Spleen (tissue), 11 donors: Measurements from ENCODE around the gene WDR18. TPM values are rescaled to one million over a fixed set of nuclear protein-coding genes. Genes with fewer than 3 reads are reported as not detected.

Experiments used
- DNase-seq: peaks from one replicate; pipeline ENCODE4 v3.0.0-alpha.2; 2020
- H3K27ac ChIP-seq, 8 donors: fragments of 200-600 bp; sonication (generic) in 7 of 8; 1 replicate in 4 of 8; 2 replicates in 4 of 8; pipeline versions ENCODE4 v1.5.0 to v1.8.0; 2016 to 2021; ENCODE audit warnings: inconsistent platforms in 4 of 8, mild to moderate bottlenecking in 4 of 8, moderate library complexity in 1 of 8
- H3K27me3 ChIP-seq, 7 donors: fragments of 200-600 bp; sonication (generic) in 6 of 7; replicated peaks in 1 of 7; 1 replicate in 4 of 7; 2 replicates in 3 of 7; pipeline versions ENCODE4 v1.5.0 to v1.8.0; 2016 to 2021; ENCODE audit warnings: inconsistent platforms in 3 of 7, mild to moderate bottlenecking in 1 of 7
- H3K36me3 ChIP-seq, 6 donors: fragments of 200-600 bp; sonication (generic) in 5 of 6; 1 replicate in 4 of 6; 2 replicates in 2 of 6; pipeline versions ENCODE4 v1.5.0 to v1.8.0; 2016 to 2021; ENCODE audit warnings: inconsistent platforms in 2 of 6
- H3K4me1 ChIP-seq, 6 donors: fragments of 200-600 bp; sonication (generic) in 5 of 6; 1 replicate in 3 of 6; 2 replicates in 3 of 6; pipeline versions ENCODE4 v1.5.0 to v1.8.0; 2016 to 2021; ENCODE audit warnings: inconsistent platforms in 3 of 6
- H3K4me3 ChIP-seq, 8 donors: fragments of 200-600 bp; sonication (generic) in 7 of 8; 1 replicate in 4 of 8; 2 replicates in 4 of 8; pipeline versions ENCODE4 v1.5.0 to v1.8.0; 2016 to 2021; ENCODE audit warnings: inconsistent platforms in 4 of 8, mild to moderate bottlenecking in 4 of 8, moderate library complexity in 2 of 8
- H3K9me3 ChIP-seq, 8 donors: fragments of 200-600 bp; sonication (generic) in 7 of 8; 1 replicate in 4 of 8; 2 replicates in 4 of 8; pipeline versions ENCODE4 v1.5.0 to v1.8.0; 2016 to 2021; ENCODE audit warnings: inconsistent platforms in 4 of 8
- CTCF ChIP-seq, 11 experiments: fragments of 200-600 bp in 7 of 11; fragments of 450-650 bp in 4 of 11; sonication (generic) in 4 of 11; IDR thresholded peaks in 8 of 11; conservative IDR thresholded peaks in 3 of 11; 1 replicate in 7 of 11; 2 replicates in 4 of 11; pipeline versions ENCODE4 v1.4.0 to v1.8.0; 2016 to 2021; ENCODE audit warnings: antibody characterized with exemption in 11 of 11, inconsistent platforms in 4 of 11, mild to moderate bottlenecking in 1 of 11
- POLR2A ChIP-seq, 3 donors: fragments of 450-650 bp; IDR thresholded peaks; one replicate each; pipeline ENCODE4 v1.5.1; 2017; ENCODE audit warnings: antibody characterized with exemption in 3 of 3, mild to moderate bottlenecking in 1 of 3
- POLR2AphosphoS5 ChIP-seq, 3 donors: sonication (generic); formaldehyde crosslinking; IDR thresholded peaks; one replicate each; pipeline ENCODE4 v1.5.1; 2017; ENCODE audit warnings: antibody characterized with exemption in 3 of 3
- WGBS, 5 donors: extraction: QIAGEN DNeasy Blood & Tissue Kit in 3 of 5; methylation state at CpG; one replicate each; pipeline versions ENCODE4 v1.1.5 to v1.1.7; 2013 to 2018; 5-methylcytosine and 5-hydroxymethylcytosine counted together
- intact Hi-C: fragments of 100-400 bp; cut with DNase I; formaldehyde crosslinking; loops from one replicate; pipeline ENCODE4 v1.15.0; 2023; ENCODE audit warnings: low total_unique reads
- polyA plus RNA-seq, 3 donors: library from polyadenylated mRNA; stranded (reverse); fragments of 200-250 nt; gene quantifications; one replicate each; pipeline ENCODE4 v1.2.1, GENCODE V29; 2013
- total RNA-seq, 7 donors: library from RNA; depleted of rRNA in 3 of 7; stranded (reverse); fragments of >200 nt in 3 of 7; fragmentation: NEBNext Ultra II Directional in 4 of 7; extraction: Animal tissue kit (Norgen Biotek cat#: 25700) in 4 of 7; gene quantifications; one replicate each; pipeline versions ENCODE4 v1.1.0 to v1.2.1, GENCODE V29; 2016 to 2021
- donor health status: healthy with polysubstance abuse.
- donor health status: DM: no; HTN: no; CAD: no; lungs with moderate emphysema.
- donor health status: DM: no; HTN: no; CAD: no.
- donor health status: Bipolar disorder and iron deficiency.
- donor health status: healthy.
- donor health status: DM: no; HTN: no; CAD: no.
- donor health status: DM: yes; HTN: yes; CAD: no.

Gene WDR18
- total and polyA plus RNA-seq, 10 donors, result 17.8 to 96.0 (median 37.5) TPM

- Histone ChIP-seq H3K27me3 (peaks cover 0 to 6% (median 0%) of the 10 kb centered on the region in 7 donors), H3K4me3 (no peak overlapping the region), H3K4me1 (peaks cover 16 to 39% (median 31%) of the 10 kb centered on the region in 6 donors), H3K27ac (no peak overlapping the region), H3K9me3 (no peaks in the 10 kb centered on the region), H3K36me3 (no peaks in the 10 kb centered on the region)
- intact Hi-C loops, result loop anchor here (10.0 kb wide), 2 partner anchors 116 to 196 kb away; no protein-coding TSS in a partner anchor
- 57 to 65% (median 60%) methylated on average over 21 to 32 of the region's 32 CpGs for WGBS, 5 donors
- TF ChIP-seq CTCF (IDR thresholded peaks at IDR 0.05 in 8 of 11, conservative IDR thresholded peaks at IDR 0.05 in 3 of 11) (no peak), POLR2AphosphoS5 (IDR thresholded peaks at IDR 0.05) (peak in 1 of 3 donors; percentile 50)
- no peak for DNase-seq
Observed at GRCh38 chr19:980133-980998, 3.8 kb upstream of the WDR18 start.

DNA sequence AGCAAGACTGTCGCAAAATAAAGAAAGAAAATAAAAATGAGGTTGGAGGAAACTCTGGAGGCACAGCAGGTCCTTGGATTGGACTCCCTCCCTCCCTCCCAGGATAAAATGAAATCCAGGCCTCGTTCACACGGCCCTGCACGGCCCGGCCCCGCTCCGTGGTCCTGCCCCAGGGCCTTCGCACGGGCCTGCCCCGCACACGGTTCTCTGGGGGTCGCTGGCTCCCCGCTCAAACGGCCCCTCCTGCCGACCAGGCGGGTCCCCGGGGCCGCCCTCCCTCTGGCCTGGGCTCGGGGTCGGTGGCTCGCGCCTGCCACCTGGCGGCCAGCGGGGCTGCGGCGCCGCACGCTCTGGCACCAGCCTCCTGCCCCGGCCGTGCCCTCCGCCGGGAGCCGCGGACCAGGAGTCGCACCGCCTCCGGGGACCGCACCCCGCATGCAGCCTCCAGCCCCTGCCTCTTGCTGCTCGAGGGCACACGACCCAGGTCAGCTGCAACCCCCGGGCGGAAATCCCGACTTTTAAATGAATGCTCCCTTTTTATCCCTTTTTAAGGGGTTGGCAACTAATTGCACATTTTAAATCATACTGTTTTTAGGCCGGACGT is 1.5 kb upstream of the WDR18 start:
- H3K4me1 ChIP-seq, result peaks cover 16 to 47% (median 36%) of the 10 kb centered on the region in 6 donors
- TF ChIP-seq POLR2A (IDR thresholded peaks at IDR 0.05) (no peak), POLR2AphosphoS5 (IDR thresholded peaks at IDR 0.05) (peak; percentile 32 to 66 (median 58)), CTCF (IDR thresholded peaks at IDR 0.05 in 8 of 11, conservative IDR thresholded peaks at IDR 0.05 in 3 of 11) (peak; percentile 21 to 99 (median 93))
- H3K9me3 ChIP-seq, result no peaks in the 10 kb centered on the region
- peaks cover 0 to 6% (median 0%) of the 10 kb centered on the region in 7 donors for H3K27me3 ChIP-seq
- intact Hi-C loops, result loop anchor here (2.0 to 10.0 kb wide), 3 partner anchors 58 to 198 kb away; no protein-coding TSS in a partner anchor
- H3K27ac ChIP-seq, result peak overlapping the region in 6 of 8 donors; percentile 13 to 89 (median 41)
- H3K36me3 ChIP-seq, result peaks cover 0 to 21% (median 11%) of the 10 kb centered on the region in 6 donors
- peak overlapping the region in 5 of 8 donors; percentile 15 to 51 (median 21) for H3K4me3 ChIP-seq
- WGBS, 5 donors, result 1 to 3% (median 2%) methylated on average over 41 to 46 of the region's 46 CpGs
- peak; percentile 95 for DNase-seq

DNA sequence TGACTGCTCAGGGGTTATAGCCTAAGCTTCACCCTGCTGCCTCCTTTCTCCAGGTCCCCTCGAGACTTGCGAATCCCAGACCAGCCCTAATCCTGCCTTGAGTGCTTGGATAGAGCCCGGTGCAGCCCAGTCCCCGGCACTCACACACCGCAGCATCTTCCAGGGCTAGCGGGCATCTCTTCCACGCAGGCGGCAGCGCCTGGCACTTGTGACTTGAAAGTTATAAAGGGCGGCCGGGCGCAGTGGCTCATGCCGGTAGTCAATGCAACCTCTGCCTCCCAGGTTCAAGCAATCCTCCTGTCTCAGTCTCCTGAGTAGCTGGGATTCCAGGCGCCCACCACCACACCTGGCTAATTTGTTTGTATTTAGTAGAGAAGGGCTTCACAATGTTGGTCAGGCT is 1.9 kb downstream of the WDR18 start:
- TF ChIP-seq CTCF (IDR thresholded peaks at IDR 0.05 in 8 of 11, conservative IDR thresholded peaks at IDR 0.05 in 3 of 11) (no peak), POLR2AphosphoS5 (IDR thresholded peaks at IDR 0.05) (no peak), POLR2A (IDR thresholded peaks at IDR 0.05) (no peak)
- no peak overlapping the region for H3K27ac ChIP-seq
- peaks cover 16 to 46% (median 33%) of the 10 kb centered on the region in 6 donors for H3K4me1 ChIP-seq
- no peak for DNase-seq
- H3K27me3 ChIP-seq, result no peaks in the 10 kb centered on the region
- intact Hi-C loops, result loop anchor here (10.0 kb wide), 2 partner anchors 121 to 201 kb away; no protein-coding TSS in a partner anchor
- WGBS, 5 donors, result 88 to 95% (median 92%) methylated on average over 14 of the region's 14 CpGs
- H3K4me3 ChIP-seq, result no peak overlapping the region
- H3K36me3 ChIP-seq, result peaks cover 0 to 53% (median 33%) of the 10 kb centered on the region in 6 donors
- no peaks in the 10 kb centered on the region for H3K9me3 ChIP-seq
